ENCODE results near the gene PITX1.

DNA sequence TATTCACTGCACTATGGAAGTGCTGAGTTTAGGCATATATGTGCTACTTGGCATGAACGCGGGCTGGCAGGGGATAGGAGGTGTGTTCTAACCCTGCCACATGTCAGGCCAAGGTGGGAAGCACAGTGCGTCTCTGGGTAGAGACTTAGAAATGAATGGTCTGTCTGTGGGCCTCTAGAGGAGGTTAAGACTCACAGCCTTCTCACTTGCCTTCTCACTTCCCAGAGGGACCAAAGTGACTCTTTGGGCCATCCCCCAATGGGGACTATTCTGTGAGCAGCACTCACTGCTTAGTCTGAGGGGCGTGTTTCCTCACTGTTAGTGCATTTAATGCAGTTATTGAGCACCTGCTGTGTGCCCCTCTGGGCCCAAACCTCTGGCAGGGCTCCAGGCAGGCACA, 2.4 kb upstream of the PITX1 start:
- TF ChIP-seq, protein P1, sequence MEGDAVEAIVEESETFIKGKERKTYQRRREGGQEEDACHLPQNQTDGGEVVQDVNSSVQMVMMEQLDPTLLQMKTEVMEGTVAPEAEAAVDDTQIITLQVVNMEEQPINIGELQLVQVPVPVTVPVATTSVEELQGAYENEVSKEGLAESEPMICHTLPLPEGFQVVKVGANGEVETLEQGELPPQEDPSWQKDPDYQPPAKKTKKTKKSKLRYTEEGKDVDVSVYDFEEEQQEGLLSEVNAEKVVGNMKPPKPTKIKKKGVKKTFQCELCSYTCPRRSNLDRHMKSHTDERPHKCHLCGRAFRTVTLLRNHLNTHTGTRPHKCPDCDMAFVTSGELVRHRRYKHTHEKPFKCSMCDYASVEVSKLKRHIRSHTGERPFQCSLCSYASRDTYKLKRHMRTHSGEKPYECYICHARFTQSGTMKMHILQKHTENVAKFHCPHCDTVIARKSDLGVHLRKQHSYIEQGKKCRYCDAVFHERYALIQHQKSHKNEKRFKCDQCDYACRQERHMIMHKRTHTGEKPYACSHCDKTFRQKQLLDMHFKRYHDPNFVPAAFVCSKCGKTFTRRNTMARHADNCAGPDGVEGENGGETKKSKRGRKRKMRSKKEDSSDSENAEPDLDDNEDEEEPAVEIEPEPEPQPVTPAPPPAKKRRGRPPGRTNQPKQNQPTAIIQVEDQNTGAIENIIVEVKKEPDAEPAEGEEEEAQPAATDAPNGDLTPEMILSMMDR (IDR thresholded peaks at IDR 0.05 in 2 of 3, conservative IDR thresholded peaks at IDR 0.05 in 1 of 3; ENCODE audit: borderline replicate concordance in 1 of 3, insufficient read depth in 1 of 3, low read depth in 2 of 3, low read length in 2 of 3): no peak
- TF ChIP-seq JUND (IDR thresholded peaks at IDR 0.05) (no peak), POLR2AphosphoS5 (IDR thresholded peaks at IDR 0.05; ENCODE audit: low read depth, low read length) (no peak), EZH2 (IDR thresholded peaks at IDR 0.05) (no peak), POLR2A (IDR thresholded peaks at IDR 0.05; ENCODE audit: borderline replicate concordance, extremely low read depth, insufficient read depth, insufficient read length) (no peak), SIN3A (IDR thresholded peaks at IDR 0.05; ENCODE audit: low read depth) (no peak)
- TF ChIP-seq, protein P2, sequence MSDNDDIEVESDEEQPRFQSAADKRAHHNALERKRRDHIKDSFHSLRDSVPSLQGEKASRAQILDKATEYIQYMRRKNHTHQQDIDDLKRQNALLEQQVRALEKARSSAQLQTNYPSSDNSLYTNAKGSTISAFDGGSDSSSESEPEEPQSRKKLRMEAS (IDR thresholded peaks at IDR 0.05): no peak
